HepG2 (cell line): ENCODE results near the gene IKZF3. TPM values are rescaled to one million over a fixed set of nuclear protein-coding genes. Genes with fewer than 3 reads are reported as not detected.

Source experiments
- ARID2 ChIP-seq: sonication (generic); formaldehyde crosslinking; IDR thresholded peaks from 2 replicates; pipeline ENCODE4 v1.8.1; 2022; ENCODE audit warnings: mild to moderate bottlenecking, missing genetic modification reagents, borderline replicate concordance
- CEBPZ ChIP-seq: IDR thresholded peaks from 2 replicates; pipeline ENCODE4 v1.6.1; 2012; ENCODE audit warnings: low read length, improper control_type of control experiment
- CENPBD1 ChIP-seq: sonication (generic); formaldehyde crosslinking; IDR thresholded peaks from 2 replicates; pipeline ENCODE4 v1.8.0; 2022; ENCODE audit warnings: missing genetic modification reagents, low read depth, mild to moderate bottlenecking, borderline replicate concordance
- ELF3 ChIP-seq: IDR thresholded peaks from 2 replicates; pipeline ENCODE4 v1.6.1; 2016; ENCODE audit warnings: missing genetic modification reagents, missing compliant biosample characterization
- HOXA3 ChIP-seq: sonication (generic); formaldehyde crosslinking; IDR thresholded peaks from 2 replicates; pipeline ENCODE4 v1.5.0; 2020; ENCODE audit warnings: missing genetic modification reagents
- HOXA9 ChIP-seq: sonication (generic); formaldehyde crosslinking; IDR thresholded peaks from 2 replicates; pipeline ENCODE4 v1.8.1; 2022; ENCODE audit warnings: missing genetic modification reagents, mild to moderate bottlenecking, moderate library complexity, borderline replicate concordance
- JUND ChIP-seq: sonication (generic); formaldehyde crosslinking; IDR thresholded peaks from 2 replicates; pipeline ENCODE4 v1.8.0; 2022; ENCODE audit warnings: mild to moderate bottlenecking, missing genetic modification reagents
- KDM3A ChIP-seq: IDR thresholded peaks from 2 replicates; pipeline ENCODE4 v1.6.1; 2018; ENCODE audit warnings: low read depth, missing compliant biosample characterization
- MBNL3 ChIP-seq: fragments of 250-450 bp; sonication (Bioruptor Pico); conservative IDR thresholded peaks from 2 replicates; pipeline ENCODE4 v1.8.0; 2022; ENCODE audit warnings: mild to moderate bottlenecking, inconsistent platforms
- NCOA5 ChIP-seq: sonication (generic); formaldehyde crosslinking; IDR thresholded peaks from 2 replicates; pipeline ENCODE4 v1.4.0; 2020; ENCODE audit warnings: missing genetic modification reagents
- NFYC ChIP-seq: IDR thresholded peaks from 2 replicates; pipeline ENCODE4 v1.6.1; 2016; ENCODE audit warnings: missing genetic modification reagents, missing compliant biosample characterization
- POLR2A ChIP-seq, 2 experiments: IDR thresholded peaks; 2 replicates each; pipeline ENCODE4 v1.6.1; 2011; ENCODE audit warnings: low read depth in 2 of 2, low read length in 2 of 2, mild to moderate bottlenecking in 1 of 2, moderate library complexity in 1 of 2; ENCODE audit not compliant: insufficient read depth in 1 of 2
- PRMT3 ChIP-seq: sonication (generic); formaldehyde crosslinking; IDR thresholded peaks from 2 replicates; pipeline ENCODE4 v1.8.1; 2022; ENCODE audit warnings: low read depth, mild to moderate bottlenecking, moderate library complexity, missing genetic modification reagents, borderline replicate concordance
- RBM22 ChIP-seq: fragments of 200-400 bp; formaldehyde crosslinking; optimal IDR thresholded peaks from 2 replicates; pipeline ENCODE3; 2017; ENCODE audit warnings: mild to moderate bottlenecking, low read length, moderate library complexity
- SSRP1 ChIP-seq: IDR thresholded peaks from 2 replicates; pipeline ENCODE4 v1.6.1; 2016; ENCODE audit warnings: control low read depth
- TRIM24 ChIP-seq: sonication (generic); formaldehyde crosslinking; IDR thresholded peaks from 2 replicates; pipeline ENCODE4 v1.8.0; 2022; ENCODE audit warnings: mild to moderate bottlenecking, missing genetic modification reagents
- ZFP36L1 ChIP-seq: sonication (generic); formaldehyde crosslinking; IDR thresholded peaks from 2 replicates; pipeline ENCODE4 v1.8.0; 2022; ENCODE audit warnings: mild to moderate bottlenecking, missing genetic modification reagents, moderate library complexity
- ZNF256 ChIP-seq: sonication (generic); formaldehyde crosslinking; conservative IDR thresholded peaks from 2 replicates; pipeline ENCODE4 v1.4.0; 2020; ENCODE audit warnings: missing genetic modification reagents
- ZNF362 ChIP-seq: sonication (generic); formaldehyde crosslinking; IDR thresholded peaks from 2 replicates; pipeline ENCODE4 v1.4.0; 2020; ENCODE audit warnings: missing genetic modification reagents, mild to moderate bottlenecking, borderline replicate concordance
- ZNF562 ChIP-seq: sonication (generic); formaldehyde crosslinking; IDR thresholded peaks from 2 replicates; pipeline ENCODE4 v1.8.0; 2022; ENCODE audit warnings: missing genetic modification reagents, borderline replicate concordance
- ZNF629 ChIP-seq: sonication (generic); formaldehyde crosslinking; conservative IDR thresholded peaks from 2 replicates; pipeline ENCODE4 v1.5.0; 2020; ENCODE audit warnings: missing genetic modification reagents
- ZNF660 ChIP-seq: sonication (generic); formaldehyde crosslinking; IDR thresholded peaks from 2 replicates; pipeline ENCODE4 v1.5.1; 2020; ENCODE audit warnings: mild to moderate bottlenecking, low read depth, missing genetic modification reagents, borderline replicate concordance
- ZZZ3 ChIP-seq: sonication (generic); formaldehyde crosslinking; IDR thresholded peaks from 2 replicates; pipeline ENCODE4 v1.4.0; 2020; ENCODE audit warnings: missing genetic modification reagents, mild to moderate bottlenecking, borderline replicate concordance
- polyA plus RNA-seq, 8 experiments: library from polyadenylated mRNA; depleted of rRNA in 3 of 8; stranded (reverse) in 7 of 8; unstranded in 1 of 8; fragments of >200 nt; fragmentation: Illumina TruSeq in 4 of 8; extraction: Trizol in 4 of 8; gene quantifications; 2 replicates each; pipeline versions ENCODE4 v1.2.1 to v1.2.3, GENCODE V29; 2011 to 2016; ENCODE audit warnings: low read depth in 4 of 8, missing spikeins in 1 of 8, mixed read lengths in 1 of 8; ENCODE audit not compliant: insufficient read depth in 1 of 8
- total RNA-seq, 5 experiments: library from RNA; depleted of rRNA; stranded (reverse); fragments of >200 nt; fragmentation: Illumina TruSeq; extraction: Trizol; gene quantifications; 2 replicates each; pipeline ENCODE4 v1.2.3, GENCODE V29; 2016; ENCODE audit warnings: low read depth in 1 of 5

The IKZF3 gene
- total and polyA plus RNA-seq, 2 of the 13 experiments (the other 11 are each of a cell fraction or from before 2014, with no cell fraction given), result not detected

GRCh38 chr17:39754161-39754957, 109.8 kb downstream of the IKZF3 start (continued):
- TF ChIP-seq CEBPZ, result no peak
- TF ChIP-seq HOXA9 (CRISPR knock-in tag), result peak; percentile 19; the same call in 1 of the 2 replicates
- TF ChIP-seq ZFP36L1 (CRISPR knock-in tag), result no peak
- TF ChIP-seq ZNF660 (CRISPR knock-in tag), result peak; percentile 38; the same call in 1 of the 2 replicates
- TF ChIP-seq NCOA5 (CRISPR knock-in tag), result 0 out of 2 replicates have a peak, but pooled peaks have one; percentile 53
- TF ChIP-seq PRMT3 (CRISPR knock-in tag), result no peak; the same call in 1 of the 2 replicates
- TF ChIP-seq ZNF256 (CRISPR knock-in tag), result 0 out of 2 replicates have a peak, but pooled peaks have one; percentile 31
- no peak for TF ChIP-seq RBM22
- TF ChIP-seq CENPBD1 (CRISPR knock-in tag), result no peak
- no peak for TF ChIP-seq ZNF562
- peak; percentile 66; the same call in 1 of the 2 replicates for TF ChIP-seq ZZZ3 (CRISPR knock-in tag)
- 0 out of 2 replicates have a peak, but pooled peaks have one; percentile 80 for TF ChIP-seq ARID2 (CRISPR knock-in tag)
- peak; percentile 70 for TF ChIP-seq NFYC (CRISPR knock-in tag)
- TF ChIP-seq SSRP1 (CRISPR knock-in tag), result no peak
- peak; percentile 94 for TF ChIP-seq KDM3A (CRISPR knock-in tag)
- TF ChIP-seq TRIM24 (CRISPR knock-in tag), result no peak
- TF ChIP-seq ZNF629, result peak; percentile 40
- TF ChIP-seq MBNL3, result no peak
- TF ChIP-seq JUND (CRISPR knock-in tag), result peak; percentile 62
- TF ChIP-seq ELF3 (CRISPR knock-in tag), result peak; percentile 66; the same call in 1 of the 2 replicates
- TF ChIP-seq ZNF362, result peak; percentile 37; the same call in 1 of the 2 replicates
- peak; percentile 92 for TF ChIP-seq HOXA3 (CRISPR knock-in tag)
- TF ChIP-seq POLR2A (IDR thresholded peaks at IDR 0.05; ENCODE audit: insufficient read depth in 1 of 2, low read depth in 2 of 2, low read length in 2 of 2), result peak in 1 of 2 experiments; percentile 67
